Osteocyte (in vitro differentiated cells): Measurements from ENCODE around the gene RUNDC3A. TPM values are rescaled to one million over a fixed set of nuclear protein-coding genes. Genes with fewer than 3 reads are reported as not detected.

Experiments used
- DNase-seq: peaks from one replicate; pipeline ENCODE4 v3.0.0; 2021; ENCODE audit warnings: mixed read lengths; ENCODE audit not compliant: unreplicated experiment; ENCODE audit errors: extremely low spot score
- H3K27ac Mint-ChIP-seq: one replicate; pipeline ENCODE4 v1.8.0; 2021; ENCODE audit warnings: mild to moderate bottlenecking, mixed read lengths; ENCODE audit not compliant: unreplicated experiment
- H3K27me3 Mint-ChIP-seq: one replicate; pipeline ENCODE4 v1.8.0; 2021; ENCODE audit warnings: mixed read lengths; ENCODE audit not compliant: unreplicated experiment
- H3K36me3 Mint-ChIP-seq: one replicate; pipeline ENCODE4 v1.8.0; 2021; ENCODE audit warnings: mixed read lengths; ENCODE audit not compliant: unreplicated experiment
- H3K4me1 Mint-ChIP-seq: one replicate; pipeline ENCODE4 v1.8.0; 2021; ENCODE audit warnings: mixed read lengths; ENCODE audit not compliant: unreplicated experiment
- H3K4me3 Mint-ChIP-seq: one replicate; pipeline ENCODE4 v1.8.0; 2021; ENCODE audit warnings: mild to moderate bottlenecking, moderate library complexity, mixed read lengths; ENCODE audit not compliant: unreplicated experiment
- H3K9me3 Mint-ChIP-seq: one replicate; pipeline ENCODE4 v1.8.0; 2021; ENCODE audit warnings: mixed read lengths; ENCODE audit not compliant: unreplicated experiment
- total RNA-seq: library from RNA; stranded (reverse); gene quantifications from 2 replicates; pipeline ENCODE4 v1.2.1, GENCODE V29; 2021
- TF ChIP-seq, protein P1 (sequence below): fragments of 200-600 bp; sonication (generic); IDR thresholded peaks from 2 replicates; pipeline ENCODE4 v1.5.0; 2021; ENCODE audit warnings: antibody characterized with exemption, mild to moderate bottlenecking, moderate library complexity

RUNDC3A gene
- total RNA-seq, 1 donor from 2014 or later = 0.38 TPM

DNA sequence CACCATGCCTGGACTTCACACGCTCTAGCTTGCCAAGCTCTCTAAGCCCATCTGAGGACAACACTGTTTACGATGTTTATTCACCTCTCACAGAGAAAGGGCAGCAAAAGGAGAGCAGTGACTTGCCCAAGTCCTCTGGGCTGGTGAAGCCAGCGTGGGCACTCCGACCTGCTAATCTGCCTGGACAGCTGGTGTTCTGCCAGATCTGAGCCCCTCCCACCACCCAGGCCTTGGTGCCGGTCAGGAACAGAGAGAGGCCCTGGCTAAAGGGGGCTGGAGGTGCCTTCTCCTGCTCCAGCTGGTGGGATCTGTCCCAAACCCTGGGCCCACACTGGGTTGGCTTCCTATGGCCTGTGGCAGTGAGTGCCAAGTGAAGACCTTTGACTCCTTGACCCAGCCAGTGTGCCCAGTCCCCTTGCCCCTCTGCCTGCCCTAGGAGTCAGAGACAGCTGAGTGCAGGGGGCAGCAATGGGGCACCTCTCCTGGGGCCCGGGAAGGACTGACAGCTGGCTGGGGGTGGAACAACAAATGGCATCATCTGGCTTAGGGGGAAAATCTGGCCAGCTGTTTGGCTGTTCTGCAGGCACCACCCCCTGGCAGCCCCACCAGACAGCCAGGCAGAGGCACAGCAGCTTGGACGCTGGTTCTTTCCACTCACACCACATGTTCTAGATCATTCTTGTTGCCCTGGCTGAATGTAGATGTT, 38.7 kb upstream of the RUNDC3A start:
- no peaks in the 10 kb centered on the region for H3K4me1 Mint-ChIP-seq
- peaks cover 14% of the 10 kb centered on the region for H3K27me3 Mint-ChIP-seq
- TF ChIP-seq, protein P1, sequence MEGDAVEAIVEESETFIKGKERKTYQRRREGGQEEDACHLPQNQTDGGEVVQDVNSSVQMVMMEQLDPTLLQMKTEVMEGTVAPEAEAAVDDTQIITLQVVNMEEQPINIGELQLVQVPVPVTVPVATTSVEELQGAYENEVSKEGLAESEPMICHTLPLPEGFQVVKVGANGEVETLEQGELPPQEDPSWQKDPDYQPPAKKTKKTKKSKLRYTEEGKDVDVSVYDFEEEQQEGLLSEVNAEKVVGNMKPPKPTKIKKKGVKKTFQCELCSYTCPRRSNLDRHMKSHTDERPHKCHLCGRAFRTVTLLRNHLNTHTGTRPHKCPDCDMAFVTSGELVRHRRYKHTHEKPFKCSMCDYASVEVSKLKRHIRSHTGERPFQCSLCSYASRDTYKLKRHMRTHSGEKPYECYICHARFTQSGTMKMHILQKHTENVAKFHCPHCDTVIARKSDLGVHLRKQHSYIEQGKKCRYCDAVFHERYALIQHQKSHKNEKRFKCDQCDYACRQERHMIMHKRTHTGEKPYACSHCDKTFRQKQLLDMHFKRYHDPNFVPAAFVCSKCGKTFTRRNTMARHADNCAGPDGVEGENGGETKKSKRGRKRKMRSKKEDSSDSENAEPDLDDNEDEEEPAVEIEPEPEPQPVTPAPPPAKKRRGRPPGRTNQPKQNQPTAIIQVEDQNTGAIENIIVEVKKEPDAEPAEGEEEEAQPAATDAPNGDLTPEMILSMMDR = no peak
- H3K9me3 Mint-ChIP-seq = no peaks in the 10 kb centered on the region
- H3K4me3 Mint-ChIP-seq = no peak overlapping the region
- no peak for DNase-seq
- H3K27ac Mint-ChIP-seq = no peak overlapping the region
- no peaks in the 10 kb centered on the region for H3K36me3 Mint-ChIP-seq

DNA sequence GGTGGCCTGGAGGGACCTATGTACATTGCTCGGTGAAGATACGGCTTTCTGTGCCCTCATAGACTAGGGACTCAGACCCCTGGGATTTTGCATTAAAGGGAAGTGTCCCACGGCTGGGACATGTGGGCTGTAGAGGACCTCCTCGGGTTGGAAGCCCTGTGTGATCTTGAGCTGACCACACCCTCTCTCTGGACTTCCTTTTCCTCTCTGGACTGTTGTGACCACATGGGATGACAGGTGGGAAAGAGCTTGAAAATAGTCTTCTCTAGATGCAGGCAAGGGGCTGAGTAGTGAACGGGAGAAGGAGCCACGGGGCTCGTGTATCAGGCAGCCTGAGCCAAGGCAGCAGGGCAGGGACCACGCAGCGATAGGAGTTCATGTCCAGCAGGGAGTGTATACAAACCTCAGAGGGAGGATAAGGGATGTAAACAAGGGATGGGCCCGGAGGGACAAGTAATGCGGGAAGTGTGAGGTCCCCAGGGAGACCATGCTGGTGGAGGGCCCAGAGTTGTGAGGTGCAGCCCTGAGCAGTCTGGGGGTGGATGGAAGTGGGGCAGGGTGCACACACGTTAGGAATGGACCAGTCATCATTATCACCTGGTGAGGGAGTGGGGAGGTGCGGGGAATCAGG, 36.0 kb upstream of the RUNDC3A start:
- no peaks in the 10 kb centered on the region for H3K4me1 Mint-ChIP-seq
- no peaks in the 10 kb centered on the region for H3K9me3 Mint-ChIP-seq
- H3K27me3 Mint-ChIP-seq = peaks cover 23% of the 10 kb centered on the region
- H3K36me3 Mint-ChIP-seq = no peaks in the 10 kb centered on the region
- no peak overlapping the region for H3K27ac Mint-ChIP-seq
- no peak overlapping the region for H3K4me3 Mint-ChIP-seq
- DNase-seq = no peak
- TF ChIP-seq, protein P1 = no peak

DNA sequence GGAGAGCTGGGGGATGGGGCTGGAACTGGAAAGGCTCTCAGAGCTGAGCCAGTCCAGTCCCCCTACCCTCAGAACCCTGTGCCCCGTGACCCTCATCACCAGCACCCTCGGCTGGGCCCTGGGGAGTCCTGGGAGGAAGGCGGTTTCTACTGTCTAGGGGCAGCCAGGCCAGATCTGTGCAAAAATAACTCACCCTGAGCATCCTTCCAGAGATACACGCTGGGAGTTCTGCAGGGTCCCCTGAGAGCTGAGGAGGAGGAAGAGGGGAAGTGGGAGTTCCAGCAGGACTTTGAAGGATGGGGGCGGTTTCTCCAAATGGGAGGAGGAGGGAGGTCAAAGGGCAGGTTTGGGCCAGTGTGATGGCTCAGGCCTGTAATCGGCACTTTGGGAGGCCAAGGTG, 35.4 kb upstream of the RUNDC3A start:
- TF ChIP-seq, protein P1 = no peak
- Mint-ChIP-seq H3K27ac (no peak overlapping the region), H3K4me1 (no peaks in the 10 kb centered on the region), H3K4me3 (no peak overlapping the region), H3K36me3 (no peaks in the 10 kb centered on the region), H3K27me3 (peaks cover 24% of the 10 kb centered on the region), H3K9me3 (no peaks in the 10 kb centered on the region)
- DNase-seq = no peak

DNA sequence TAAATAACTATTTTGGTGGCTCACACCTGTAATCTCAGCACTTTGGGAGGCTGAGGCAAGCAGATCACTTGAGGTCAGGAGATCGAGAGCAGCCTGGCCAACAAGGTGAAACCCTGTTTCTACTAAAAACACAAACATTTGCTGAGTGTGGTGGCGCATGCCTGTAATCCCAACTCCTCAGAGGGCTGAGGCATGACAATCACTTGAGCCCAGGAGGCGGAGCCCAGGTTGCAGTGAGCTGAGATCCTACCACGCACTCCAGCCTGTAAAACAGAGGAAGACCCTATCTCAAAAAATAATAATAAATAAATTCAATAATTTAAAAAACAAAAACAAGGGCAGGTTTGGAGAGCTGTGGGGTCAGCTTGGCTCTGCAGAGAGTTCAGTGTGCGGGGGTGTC, 34.8 kb upstream of the RUNDC3A start:
- no peaks in the 10 kb centered on the region for H3K4me1 Mint-ChIP-seq
- DNase-seq = no peak
- TF ChIP-seq, protein P1 = no peak
- H3K36me3 Mint-ChIP-seq = no peaks in the 10 kb centered on the region
- H3K9me3 Mint-ChIP-seq = no peaks in the 10 kb centered on the region
- no peak overlapping the region for H3K27ac Mint-ChIP-seq
- H3K4me3 Mint-ChIP-seq = no peak overlapping the region
- H3K27me3 Mint-ChIP-seq = peaks cover 22% of the 10 kb centered on the region

DNA sequence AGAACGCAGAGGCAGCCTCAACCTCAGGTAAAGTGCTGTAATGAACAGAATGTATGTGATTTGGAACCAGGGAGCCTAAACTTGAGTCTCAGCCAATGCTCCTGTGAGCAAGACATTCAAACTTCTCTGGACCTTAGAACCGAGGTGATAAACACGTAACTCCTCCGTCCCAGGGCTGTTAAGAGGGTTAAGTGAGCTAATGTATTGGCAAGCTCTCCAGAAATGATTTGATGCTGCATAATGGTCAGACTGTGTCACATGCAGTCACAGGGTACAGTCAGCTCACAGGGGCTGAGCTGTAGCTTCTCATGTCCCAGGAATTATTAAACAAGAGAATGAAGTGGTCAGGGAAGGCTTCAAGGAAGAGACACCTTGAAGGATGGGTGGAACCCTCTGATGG, 30.4 kb upstream of the RUNDC3A start:
- peaks cover 16% of the 10 kb centered on the region for H3K27me3 Mint-ChIP-seq
- H3K4me3 Mint-ChIP-seq = no peak overlapping the region
- H3K9me3 Mint-ChIP-seq = no peaks in the 10 kb centered on the region
- peaks cover 11% of the 10 kb centered on the region for H3K4me1 Mint-ChIP-seq
- TF ChIP-seq, protein P1 = no peak
- H3K27ac Mint-ChIP-seq = no peak overlapping the region
- H3K36me3 Mint-ChIP-seq = no peaks in the 10 kb centered on the region
- no peak for DNase-seq
